Measurements from ENCODE around the gene GPBAR1. TPM values are rescaled to one million over a fixed set of nuclear protein-coding genes. Genes with fewer than 3 reads are reported as not detected.

Gene GPBAR1
- total RNA-seq, 4 donors from 2014 or later, result 0.63 to 2.1 (median 1.4) TPM

- H3K4me3 ChIP-seq (replicated peaks in 1 of 3), result no peak overlapping the region
- H3K9me3 ChIP-seq, result no peaks in the 10 kb centered on the region
- peaks cover 41 to 44% of the 10 kb centered on the region in 2 donors for H3K36me3 ChIP-seq
- no peak for TF ChIP-seq POLR2A (IDR thresholded peaks at IDR 0.05)
- no peak for TF ChIP-seq CTCF (IDR thresholded peaks at IDR 0.05)
- intact Hi-C loops (cut with DNase I), result loop anchor here (10.0 kb wide), 1 partner anchor 72 kb away; no protein-coding TSS in a partner anchor
- H3K27ac ChIP-seq, result no peak overlapping the region
- WGBS, 2 donors, result 94 to 95% methylated on average over 13 of the region's 13 CpGs
- DNase-seq, result no peak
- H3K4me1 ChIP-seq, result peaks cover 0 to 30% of the 10 kb centered on the region in 2 donors
- H3K27me3 ChIP-seq, result no peaks in the 10 kb centered on the region
These were observed 4.0 kb upstream of the GPBAR1 start for GRCh38 chr2:218256612-218257350.

GRCh38 chr2:218257390-218257981 is 3.3 kb upstream of the GPBAR1 start:
- no peak for DNase-seq
- H3K27ac ChIP-seq, result no peak overlapping the region
- H3K27me3 ChIP-seq, result no peaks in the 10 kb centered on the region
- H3K9me3 ChIP-seq, result no peaks in the 10 kb centered on the region
- no peak for TF ChIP-seq POLR2A (IDR thresholded peaks at IDR 0.05)
- peak in 3 of 6 experiments; percentile 32 to 50 (median 39) for TF ChIP-seq CTCF (IDR thresholded peaks at IDR 0.05)
- WGBS, 2 donors, result 46 to 60% methylated on average over 8 of the region's 8 CpGs
- peaks cover 0 to 30% of the 10 kb centered on the region in 2 donors for H3K4me1 ChIP-seq
- no peak overlapping the region for H3K4me3 ChIP-seq (replicated peaks in 1 of 3)
- H3K36me3 ChIP-seq, result peaks cover 34 to 37% of the 10 kb centered on the region in 2 donors
- intact Hi-C loops (cut with DNase I), result loop anchor here (10.0 kb wide), 1 partner anchor 73 kb away; no protein-coding TSS in a partner anchor

- 46 to 48% methylated on average over 15 of the region's 15 CpGs for WGBS, 2 donors
- Histone ChIP-seq H3K4me1 (peaks cover 0 to 30% of the 10 kb centered on the region in 2 donors), H3K4me3 (replicated peaks in 1 of 3) (no peak overlapping the region)
These were observed 1.5 kb upstream of the GPBAR1 start for GRCh38 chr2:218259099-218259961.

GRCh38 chr2:218260166-218260565 is 649 bp upstream of the GPBAR1 start:
- no peaks in the 10 kb centered on the region for H3K27me3 ChIP-seq
- no peak overlapping the region for H3K4me3 ChIP-seq (replicated peaks in 1 of 3)
- TF ChIP-seq CTCF (IDR thresholded peaks at IDR 0.05) (no peak), POLR2A (IDR thresholded peaks at IDR 0.05) (no peak)
- peaks cover 22 to 28% of the 10 kb centered on the region in 2 donors for H3K36me3 ChIP-seq
- H3K9me3 ChIP-seq, result no peaks in the 10 kb centered on the region
- peaks cover 0 to 30% of the 10 kb centered on the region in 2 donors for H3K4me1 ChIP-seq
- intact Hi-C loops (cut with DNase I), result loop anchor here (10.0 kb wide), 2 partner anchors 45 to 305 kb away; partner anchors contain the start of genes ARPC2, CNOT9 and USP37
- WGBS, 2 donors, result 84 to 91% methylated on average over 5 of the region's 5 CpGs
- DNase-seq, result no peak
- peak overlapping the region in 2 of 3 donors; percentile 61 to 78 for H3K27ac ChIP-seq

More at GRCh38 chr2:218259099-218259961, 1.5 kb upstream of the GPBAR1 start:
- peak overlapping the region; percentile 53 to 78 (median 61) for H3K27ac ChIP-seq
- no peaks in the 10 kb centered on the region for H3K27me3 ChIP-seq
- no peak for TF ChIP-seq POLR2A (IDR thresholded peaks at IDR 0.05)
- TF ChIP-seq CTCF (IDR thresholded peaks at IDR 0.05), result no peak
- no peaks in the 10 kb centered on the region for H3K9me3 ChIP-seq
- intact Hi-C loops (cut with DNase I), result loop anchor here (10.0 kb wide), 1 partner anchor 75 kb away; no protein-coding TSS in a partner anchor
- DNase-seq, result no peak
- peaks cover 22 to 28% of the 10 kb centered on the region in 2 donors for H3K36me3 ChIP-seq

Data from thyroid gland (tissue), 4 donors.